Fibroblast of skin of left quadriceps (primary cell): Measurements from ENCODE around the gene HIBCH.
A peak's percentile ranks its signal among the peaks of the same experiment; 100 is the strongest.

ENCODE experiments used
- DNase-seq, 2 experiments: peaks; one replicate each; pipeline ENCODE4 v3.0.0-alpha.2; 2013; ENCODE audit warnings: low read depth in 2 of 2

HIBCH gene

DNA sequence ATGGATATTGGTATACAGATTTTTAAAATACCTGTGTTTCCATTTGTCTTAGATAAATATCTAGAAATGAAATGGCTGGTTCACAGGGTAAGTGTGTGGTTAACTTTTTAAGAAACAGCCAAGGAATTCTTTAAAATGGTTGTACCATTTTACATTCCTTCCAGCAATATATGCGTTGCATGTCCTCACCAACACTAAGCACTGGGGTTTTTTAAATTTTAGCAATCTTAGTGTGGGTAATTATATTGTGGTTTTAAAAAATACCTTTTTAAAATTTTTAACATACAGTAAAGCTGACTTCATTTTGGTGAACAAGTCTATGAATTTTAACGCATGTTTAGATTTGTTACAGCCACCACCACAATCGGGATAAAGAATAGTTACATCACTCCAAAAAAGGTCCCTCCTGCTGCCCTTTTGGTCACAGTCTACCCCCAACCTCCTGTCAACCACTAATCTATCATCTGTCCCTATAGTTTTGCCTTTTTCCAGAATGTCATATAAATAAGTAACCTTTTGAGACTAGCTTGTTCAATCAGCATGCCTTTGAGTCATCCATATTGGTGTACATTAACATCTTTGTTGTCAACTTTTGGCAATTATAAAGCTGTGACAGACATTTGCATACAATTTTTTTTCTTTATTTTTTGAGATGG lies 129.0 kb downstream of the HIBCH start:
- DNase-seq = no peak

DNA sequence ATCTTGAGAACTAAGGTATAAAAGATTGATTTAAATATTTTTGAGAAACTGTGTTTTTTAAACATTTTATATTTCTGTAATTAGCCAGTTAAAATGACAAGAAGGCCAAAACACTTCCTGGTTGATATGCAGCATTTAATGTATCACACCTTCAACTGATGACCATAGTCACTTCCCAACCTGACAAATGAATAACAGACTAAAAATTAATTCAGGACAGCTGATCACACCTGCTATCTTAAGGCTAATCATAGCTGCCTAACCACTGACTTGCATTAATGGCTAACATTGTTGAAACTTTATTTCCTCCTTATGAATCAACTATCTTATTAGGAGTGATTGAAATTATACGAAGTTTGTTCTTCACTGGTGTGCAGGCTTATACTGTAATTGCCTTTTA lies 131.3 kb downstream of the HIBCH start:
- DNase-seq = no peak

DNA sequence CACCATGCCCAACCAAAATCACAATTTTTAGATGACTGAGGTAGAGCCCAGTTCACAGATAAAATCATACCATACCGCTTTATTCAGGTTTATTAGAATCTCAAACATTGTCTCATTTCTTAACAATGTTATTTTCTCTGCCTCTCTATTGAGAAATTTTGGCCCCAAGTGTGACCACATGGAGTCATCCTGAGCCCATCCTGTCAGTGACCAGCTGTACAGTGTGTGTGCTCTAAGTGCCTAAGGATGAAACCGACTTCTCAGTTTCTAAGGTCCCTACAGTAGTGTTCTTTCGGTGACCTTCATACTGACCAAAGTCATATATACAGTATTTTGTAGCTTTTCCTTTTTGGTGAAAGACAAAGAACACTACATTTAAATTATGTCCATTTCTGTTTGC lies 133.4 kb downstream of the HIBCH start:
- DNase-seq = no peak

DNA sequence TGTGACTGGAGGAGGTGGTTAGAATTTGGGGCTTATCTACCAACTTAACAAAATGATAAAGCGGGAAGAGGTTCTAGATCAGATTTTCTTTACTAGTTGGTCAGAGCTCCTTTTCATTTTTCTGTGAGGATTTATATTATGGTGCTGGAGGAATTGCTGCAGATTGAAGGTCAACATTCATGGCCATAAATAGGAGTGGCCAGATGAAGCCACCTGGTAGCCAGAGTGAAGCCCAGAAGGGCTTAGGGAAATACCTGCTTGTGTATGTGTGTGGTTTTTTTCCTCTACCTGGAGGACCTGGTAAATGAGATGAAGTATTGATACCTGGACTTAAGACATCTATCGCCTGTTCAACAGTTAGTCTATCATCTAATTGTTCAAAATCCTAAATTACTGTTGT lies 134.2 kb downstream of the HIBCH start:
- DNase-seq = no peak

DNA sequence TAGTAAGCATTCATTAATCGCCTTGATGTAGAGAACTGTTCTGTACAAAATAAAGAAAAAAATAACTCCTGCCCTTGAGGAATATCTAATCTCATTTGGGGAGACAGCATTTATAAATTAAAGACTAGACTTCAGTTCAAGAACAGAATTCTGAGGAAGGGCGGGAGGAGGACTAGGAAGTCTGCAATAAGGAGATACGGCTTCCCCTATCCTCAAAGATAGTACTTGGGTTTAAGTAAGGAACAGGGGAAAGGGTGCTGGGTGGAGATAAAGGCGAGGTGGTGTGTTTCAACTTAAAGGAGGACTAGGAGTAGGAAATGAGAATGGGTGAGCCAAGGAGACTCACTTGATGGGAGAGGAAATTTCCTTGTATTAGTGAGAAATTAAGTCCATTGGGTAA lies 135.2 kb downstream of the HIBCH start:
- no peak for DNase-seq

DNA sequence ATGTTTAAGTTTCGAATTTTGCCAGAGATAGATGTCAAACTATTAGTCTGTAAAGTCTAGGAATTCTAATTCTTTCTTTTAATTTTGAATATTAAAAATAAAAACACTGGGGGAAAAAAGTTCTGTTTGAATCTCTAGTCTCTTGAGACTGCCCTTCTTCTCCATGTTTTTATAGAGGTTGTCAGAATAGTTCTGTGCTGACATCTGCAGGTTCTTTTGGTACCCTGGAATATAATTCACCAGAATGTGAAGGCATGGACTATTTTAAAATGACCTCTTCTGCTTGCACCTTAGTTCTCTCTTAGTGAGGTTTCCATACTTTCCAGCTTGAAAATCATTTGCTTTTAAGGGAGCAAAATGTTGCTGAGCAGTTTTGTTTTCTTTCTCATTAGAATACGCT lies 136.1 kb downstream of the HIBCH start:
- no peak for DNase-seq

DNA sequence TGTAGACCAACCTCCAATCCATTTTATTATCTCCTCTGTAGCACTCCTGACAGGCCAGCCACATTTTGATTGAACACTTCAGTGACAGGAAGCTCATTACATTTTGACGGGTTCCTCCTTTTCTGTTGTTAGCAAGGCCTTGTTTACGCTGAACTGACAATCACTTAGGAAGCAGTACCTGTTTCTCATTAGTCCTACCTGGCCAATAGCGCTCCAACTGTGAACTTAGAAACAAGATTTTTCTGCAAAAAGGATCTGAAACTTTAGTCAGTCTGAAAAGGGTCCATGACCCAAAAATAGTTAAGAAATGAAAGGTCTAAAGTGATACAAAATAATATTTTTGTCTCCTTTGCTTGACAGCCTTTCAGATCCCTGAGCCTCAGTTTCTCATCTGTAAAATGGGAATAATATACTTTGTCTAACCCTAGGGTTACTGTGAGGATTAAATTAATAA lies 137.5 kb downstream of the HIBCH start:
- DNase-seq = no peak

DNA sequence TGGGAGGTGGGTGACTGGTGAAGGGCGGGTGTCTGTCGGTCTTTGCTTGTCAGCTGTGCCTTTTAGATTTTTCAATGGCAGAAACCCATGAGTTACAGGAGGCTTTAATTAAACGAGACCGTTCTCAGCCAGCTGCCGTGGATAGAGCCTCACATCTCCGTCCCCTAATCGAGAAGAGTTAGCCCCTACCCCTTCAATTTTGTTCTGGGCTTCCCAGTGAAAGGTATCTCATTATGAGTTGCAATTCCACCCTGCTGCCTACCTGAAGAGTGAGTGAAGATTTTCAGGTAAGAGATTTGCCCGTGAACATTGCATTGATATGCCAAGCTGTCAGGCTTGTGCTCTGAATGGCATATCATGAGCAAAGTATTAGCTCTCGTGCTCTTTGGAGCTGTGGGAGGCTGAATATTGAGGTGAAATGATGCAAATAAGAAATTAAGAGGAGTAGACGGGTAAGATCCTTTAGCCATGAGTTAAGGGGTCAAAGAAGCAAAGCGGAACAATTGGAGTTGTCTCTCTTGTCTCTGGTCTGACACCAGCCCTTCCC lies 138.4 kb downstream of the HIBCH start:
- no peak for DNase-seq

DNA sequence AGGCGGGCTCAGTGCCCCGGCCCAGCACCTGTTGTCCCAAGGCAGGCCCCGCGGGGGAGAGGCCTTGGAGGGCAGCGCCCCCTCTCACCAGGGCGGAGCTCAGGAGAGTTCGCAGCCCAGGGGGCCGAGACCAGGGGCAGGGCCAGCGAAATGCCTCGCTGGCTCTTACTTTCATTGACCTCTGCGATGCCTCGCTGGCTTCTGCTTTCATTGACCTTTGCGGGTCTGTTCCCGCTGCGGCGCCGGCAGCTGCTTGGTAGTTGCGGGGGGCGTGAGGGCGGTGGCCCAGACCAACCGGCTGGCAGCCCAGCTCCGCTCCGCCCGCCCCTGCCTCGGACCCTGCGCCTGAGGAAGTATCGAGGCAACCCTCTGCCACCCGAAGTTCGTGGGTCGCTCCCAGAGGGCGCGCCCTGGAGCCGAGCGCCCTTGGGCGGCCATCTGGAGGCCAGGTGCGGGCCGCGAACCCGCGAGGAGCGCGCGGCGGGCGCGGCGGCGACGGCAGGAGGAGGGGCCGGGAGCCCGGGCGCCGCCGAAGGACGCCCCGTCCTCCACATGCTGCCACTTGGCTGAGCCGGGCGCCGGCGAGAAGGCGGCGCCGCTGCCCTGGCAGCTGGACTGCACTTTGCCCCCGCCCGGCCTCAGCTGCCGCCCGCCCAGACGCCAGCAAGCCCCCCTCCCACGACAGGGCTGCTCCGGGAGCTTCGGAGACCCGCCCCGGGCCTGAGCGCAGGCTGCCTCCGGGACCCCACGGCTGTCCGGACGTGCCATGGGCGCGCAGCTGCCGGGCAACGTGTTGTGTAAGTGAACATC lies 139.1 kb downstream of the HIBCH start:
- no peak for DNase-seq

DNA sequence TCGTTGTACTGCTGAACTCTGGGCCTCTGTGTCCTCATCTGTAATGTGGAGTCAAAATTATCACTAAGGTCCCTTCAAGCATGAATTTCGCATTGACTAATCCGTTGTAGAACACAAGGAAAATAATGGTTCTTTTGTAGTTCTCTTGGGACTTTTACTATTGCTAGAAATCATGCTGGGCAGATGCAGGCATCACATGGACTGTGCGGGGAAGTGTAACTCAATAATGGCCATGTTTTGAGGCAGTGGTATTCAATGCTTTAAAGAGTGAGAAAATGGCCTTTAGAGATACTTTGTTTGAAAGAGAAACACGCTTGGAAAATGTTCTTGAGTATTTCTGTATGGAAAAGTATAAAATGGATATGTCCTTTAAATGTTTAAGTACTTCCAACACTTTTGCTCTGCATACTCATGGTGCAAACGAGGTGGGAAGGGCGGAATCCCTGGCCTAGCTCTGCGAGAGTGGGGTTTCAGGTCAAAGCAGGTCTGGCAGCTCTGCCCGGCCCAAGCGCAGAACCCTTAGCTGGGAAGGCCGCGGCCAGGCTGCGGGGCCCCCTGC lies 139.8 kb downstream of the HIBCH start:
- DNase-seq = no peak

DNA sequence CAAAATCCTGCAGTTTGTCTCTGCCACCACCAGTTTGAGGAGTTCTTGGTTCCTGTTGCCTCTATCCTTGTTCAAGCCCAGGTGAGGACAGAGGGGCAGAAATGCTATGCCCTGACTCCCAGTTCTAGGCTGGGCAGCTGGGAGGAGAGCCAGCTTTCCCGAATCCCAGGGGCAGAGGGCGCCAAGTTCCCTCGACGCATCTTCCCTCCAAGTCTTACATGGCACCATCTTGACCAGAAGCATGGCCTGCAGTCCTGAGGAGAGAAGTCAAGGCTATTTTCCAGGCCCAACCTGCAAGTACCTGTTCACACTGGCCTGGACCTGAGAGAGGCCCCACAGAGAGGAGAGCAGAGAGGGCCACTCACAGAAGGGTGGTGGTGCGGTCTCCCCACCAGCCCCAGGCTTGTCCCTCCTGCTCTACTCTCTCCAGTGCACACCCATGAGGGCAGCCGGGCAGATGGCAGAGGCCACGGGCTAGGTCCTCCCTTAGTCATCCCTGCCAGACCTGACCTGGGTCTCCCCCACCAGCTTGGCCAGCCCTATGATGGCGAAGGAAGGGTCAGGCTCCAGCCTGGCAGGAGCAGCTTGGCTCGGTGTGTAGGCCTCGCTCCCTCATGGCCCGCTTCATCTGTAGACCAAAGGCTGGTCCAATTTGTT lies 141.4 kb downstream of the HIBCH start:
- no peak for DNase-seq

DNA sequence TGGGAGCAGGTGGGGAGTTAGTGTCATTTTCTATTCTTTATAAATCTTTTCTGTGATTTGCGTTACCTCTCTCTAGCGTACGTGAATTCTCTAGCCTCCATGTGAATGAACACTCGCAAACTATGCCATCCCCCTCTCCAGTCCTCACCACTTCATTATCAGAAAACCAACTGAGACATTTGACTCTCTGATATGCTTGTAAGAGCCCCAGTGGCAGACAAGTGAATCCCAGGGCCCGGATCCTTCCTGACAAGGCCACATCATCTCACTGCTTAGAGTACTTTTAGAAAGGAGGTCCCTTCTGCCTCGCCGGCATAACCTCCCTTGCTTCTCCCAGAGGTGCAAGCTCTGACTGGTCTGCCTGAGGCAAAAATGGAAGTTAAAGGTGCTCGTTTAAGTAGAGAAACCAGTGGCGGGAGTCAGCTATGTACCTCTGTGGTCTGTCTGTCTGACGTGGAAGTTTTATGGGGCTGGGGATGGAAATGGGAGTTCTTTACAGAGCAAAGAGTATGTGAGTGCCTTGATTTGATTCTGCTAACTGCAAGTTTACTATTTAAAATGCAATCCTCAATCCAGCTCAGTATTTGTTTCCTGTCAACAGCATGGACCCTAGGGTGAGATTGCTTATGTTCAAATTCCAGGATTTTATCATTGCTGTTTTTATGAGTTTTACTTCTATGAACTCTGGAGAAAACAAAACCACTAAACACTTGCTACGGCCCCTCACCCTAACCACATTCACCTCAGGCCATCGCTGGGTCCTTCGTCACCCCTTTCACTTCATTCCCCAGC lies 142.2 kb downstream of the HIBCH start:
- no peak for DNase-seq

DNA sequence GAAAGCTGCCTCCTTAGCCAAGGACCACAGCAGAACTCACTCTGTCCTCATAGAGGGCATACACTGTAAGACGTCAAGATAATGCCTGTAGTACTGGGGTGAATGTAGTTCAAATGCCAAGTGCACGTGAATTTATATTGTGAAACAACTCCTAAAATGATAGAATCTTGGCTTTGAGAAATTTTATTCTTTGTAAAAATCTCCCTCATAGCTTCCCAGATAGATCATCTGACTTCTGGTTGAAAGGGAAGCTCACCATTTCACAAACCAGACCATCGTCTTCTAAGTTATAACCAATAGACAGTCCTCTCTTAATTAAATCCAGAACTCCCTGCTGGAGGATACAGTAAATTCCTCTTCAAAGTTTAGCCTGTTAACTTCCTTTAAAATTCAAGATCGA lies 146.2 kb downstream of the HIBCH start:
- no peak for DNase-seq

DNA sequence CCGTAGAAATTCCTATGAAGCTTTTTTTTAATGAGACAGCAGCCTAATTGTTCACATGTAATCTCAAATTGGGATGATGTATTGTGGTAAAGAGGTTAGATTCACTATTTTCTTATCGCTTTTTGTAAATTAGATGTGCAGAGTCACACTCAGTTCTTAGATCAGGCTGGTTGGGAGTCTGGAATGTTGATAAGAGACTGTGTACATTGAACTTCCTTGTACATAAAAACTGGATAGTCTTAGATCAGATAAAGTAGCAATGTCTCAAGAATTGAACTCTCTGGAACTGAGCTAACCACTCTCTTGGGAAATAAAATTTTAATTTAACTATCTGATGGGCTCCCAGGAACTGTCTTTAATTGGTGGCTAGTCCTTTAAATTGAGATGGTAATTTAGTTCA lies 149.0 kb downstream of the HIBCH start:
- no peak for DNase-seq

DNA sequence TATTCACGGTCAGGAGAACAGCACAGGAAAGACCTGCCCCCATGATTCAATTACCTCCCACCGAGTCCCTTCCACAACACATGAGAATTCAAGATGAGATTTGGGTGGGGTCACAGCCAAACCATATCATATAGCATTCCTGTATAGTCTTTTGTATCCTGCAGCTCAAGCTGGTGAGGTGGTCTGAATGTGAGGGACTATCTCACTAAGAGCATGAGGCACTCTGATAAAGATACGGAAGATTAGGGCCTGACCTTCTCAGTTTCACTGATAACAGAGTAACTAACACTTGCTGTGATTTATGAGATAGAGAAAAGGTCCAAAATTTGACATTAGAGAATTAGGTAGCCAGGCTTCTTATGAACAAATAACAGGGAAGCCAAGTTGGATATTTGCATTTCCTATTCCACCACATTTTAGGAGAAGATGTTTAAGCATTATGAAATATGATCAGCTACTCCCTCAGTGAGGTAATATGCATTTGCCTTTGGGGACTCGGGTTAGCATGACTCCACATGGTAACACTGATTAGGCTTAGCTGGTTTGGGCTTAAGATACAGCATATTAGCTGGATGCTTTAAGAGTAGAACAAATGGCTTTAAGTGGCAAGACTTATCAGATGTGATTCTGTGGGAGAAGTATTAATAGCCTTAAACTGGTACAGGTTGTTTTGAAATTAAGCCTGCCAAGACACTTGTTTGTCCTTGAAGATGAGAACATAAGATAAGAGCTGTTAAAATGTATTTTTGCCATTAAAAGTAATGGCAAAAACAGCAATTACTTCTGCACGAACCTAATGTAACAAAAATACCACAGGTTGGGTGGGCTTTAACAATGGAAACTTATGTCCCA lies 150.2 kb downstream of the HIBCH start:
- DNase-seq = no peak

DNA sequence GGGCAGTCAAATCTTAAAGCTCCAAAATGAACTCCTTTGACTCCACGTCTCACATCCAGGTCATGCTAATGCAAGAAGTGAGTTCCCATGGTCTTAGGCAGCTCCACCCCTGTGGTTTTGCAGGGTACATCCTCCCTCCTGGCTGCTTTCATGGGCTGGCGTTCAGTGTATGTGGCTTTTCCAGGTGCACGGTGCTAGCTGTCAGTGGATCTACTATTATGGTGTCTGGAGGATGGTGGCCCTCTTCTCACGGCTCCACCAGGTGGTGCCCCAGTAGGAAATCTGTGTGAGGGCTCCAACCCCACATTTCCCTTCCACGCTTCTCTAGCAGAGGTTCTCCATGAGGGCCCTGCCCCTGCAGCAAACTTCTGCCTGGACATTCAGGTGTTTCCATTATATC lies 151.9 kb downstream of the HIBCH start:
- DNase-seq = no peak

DNA sequence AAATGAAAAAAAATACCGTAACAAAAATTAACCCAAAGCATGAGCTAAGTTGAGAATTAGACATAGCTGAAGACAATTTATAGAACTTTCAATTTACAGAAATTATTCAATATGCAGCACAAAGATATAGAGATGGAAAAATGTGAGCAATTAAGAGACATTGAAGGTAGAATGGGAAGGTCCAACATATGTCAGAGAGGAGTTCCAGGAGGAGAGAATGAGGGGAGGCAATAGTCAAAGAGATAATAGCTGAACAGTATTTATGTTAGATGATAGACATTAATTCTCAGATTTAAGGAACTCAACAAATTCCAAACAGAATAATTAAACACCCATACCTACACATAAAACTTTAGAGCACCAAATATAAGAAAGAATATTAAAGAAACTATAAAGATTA lies 154.1 kb downstream of the HIBCH start:
- no peak for DNase-seq

DNA sequence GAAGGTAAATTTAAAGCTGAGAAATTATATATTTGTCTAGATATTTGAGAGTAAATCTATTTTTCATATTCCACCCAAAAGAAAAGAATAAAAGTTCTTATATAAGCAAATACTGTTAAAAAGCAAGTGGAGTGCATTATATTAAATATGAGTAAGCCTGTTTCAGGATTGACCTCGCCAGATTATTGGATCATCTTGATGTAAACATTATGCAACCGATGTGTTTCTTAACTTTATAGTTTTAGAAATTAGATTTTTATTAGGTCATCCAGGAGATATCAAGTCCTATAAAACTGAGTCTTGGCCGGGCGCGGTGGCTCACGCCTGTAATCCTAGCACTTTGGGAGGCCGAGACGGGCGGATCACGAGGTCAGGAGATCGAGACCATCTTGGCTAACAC lies 156.8 kb downstream of the HIBCH start:
- DNase-seq = no peak

DNA sequence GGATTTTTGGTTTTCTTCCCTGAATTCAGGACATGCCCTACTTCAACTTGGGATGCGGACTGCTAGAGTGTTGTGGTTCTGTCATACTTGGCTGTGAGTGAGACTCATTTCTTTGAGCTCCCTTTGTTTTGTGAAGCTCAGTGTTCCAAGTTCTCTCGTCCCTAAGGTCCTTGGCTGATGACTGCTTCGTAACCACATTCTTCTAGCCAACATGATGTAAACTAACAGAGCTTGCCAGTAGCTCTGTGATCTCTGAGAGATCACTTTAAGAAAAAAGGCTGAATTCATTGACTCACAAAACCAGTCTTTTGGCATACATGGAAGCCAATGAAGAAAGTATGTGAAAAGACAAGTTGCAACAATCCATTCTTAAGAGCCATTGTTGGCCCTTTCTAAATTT lies 160.2 kb downstream of the HIBCH start:
- peak; percentile 25 to 28 for DNase-seq

DNA sequence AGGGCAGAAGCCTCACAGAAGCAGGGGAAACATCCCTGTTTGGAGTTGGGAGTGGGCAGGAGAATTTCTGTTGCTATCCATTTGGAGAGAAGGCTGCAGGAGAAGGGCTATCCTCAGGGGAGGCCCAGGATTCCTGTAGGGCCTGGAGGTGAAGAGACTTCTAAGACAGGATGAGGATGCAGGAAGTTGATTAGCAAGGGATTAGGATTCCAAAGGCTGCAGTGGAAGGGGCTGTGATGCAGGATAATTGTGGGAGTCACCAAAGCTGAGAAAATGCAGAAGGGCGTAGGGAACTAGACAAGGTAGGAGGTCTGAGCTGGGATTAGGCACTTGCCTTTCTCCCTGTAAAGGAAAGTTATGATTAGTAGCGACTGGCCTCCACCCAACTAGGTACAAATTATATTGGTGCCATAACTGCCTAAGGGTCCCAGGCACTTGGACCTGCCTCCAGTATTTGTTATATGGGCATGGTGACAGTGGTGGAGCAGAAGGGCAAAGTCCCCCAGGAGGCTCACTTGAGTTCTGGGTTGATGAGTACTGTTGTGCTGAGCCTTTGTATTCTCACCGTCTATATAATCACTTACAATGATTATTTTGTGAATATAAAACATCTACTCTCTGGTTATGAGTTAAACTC lies 160.7 kb downstream of the HIBCH start:
- DNase-seq = no peak
